GM21529 (cell line): ENCODE data around the gene KIRREL1.

Experiments used
- ATAC-seq: cut with Tn5 transposase; IDR thresholded peaks from one replicate; pipeline ENCODE4 v1.9.1; 2021; ENCODE audit not compliant: unreplicated experiment

The KIRREL1 gene

GRCh38 chr1:157971769-157972168, 21.7 kb upstream of the KIRREL1 start:
- no peak for ATAC-seq

GRCh38 chr1:157975228-157975950, 18.1 kb upstream of the KIRREL1 start:
- ATAC-seq, result no peak

- ATAC-seq, result no peak
Observed at GRCh38 chr1:157976888-157977287, 16.6 kb upstream of the KIRREL1 start.

GRCh38 chr1:157978586-157979403, 14.7 kb upstream of the KIRREL1 start:
- no peak for ATAC-seq

- ATAC-seq, result no peak
Observed at GRCh38 chr1:157982136-157982535, 11.3 kb upstream of the KIRREL1 start.

- no peak for ATAC-seq
Observed at GRCh38 chr1:157983787-157984186, 9.7 kb upstream of the KIRREL1 start.

GRCh38 chr1:157984469-157984868, 9.0 kb upstream of the KIRREL1 start:
- no peak for ATAC-seq

- ATAC-seq, result no peak
Observed at GRCh38 chr1:157985473-157985872, 8.0 kb upstream of the KIRREL1 start.

- ATAC-seq, result no peak
Observed at GRCh38 chr1:157988002-157988401, 5.4 kb upstream of the KIRREL1 start.

GRCh38 chr1:157992031-157992832, 1.2 kb upstream of the KIRREL1 start:
- no peak for ATAC-seq

- no peak for ATAC-seq
Observed at GRCh38 chr1:157992833-157993146, 655 bp upstream of the KIRREL1 start.

- no peak for ATAC-seq
Observed at GRCh38 chr1:157993918-157994605, 617 bp downstream of the KIRREL1 start.

GRCh38 chr1:157994704-157995582, 1.5 kb downstream of the KIRREL1 start:
- no peak for ATAC-seq

- no peak for ATAC-seq
Observed at GRCh38 chr1:157995583-157996169, 2.2 kb downstream of the KIRREL1 start.

- ATAC-seq, result no peak
Observed at GRCh38 chr1:157996433-157996832, 3.0 kb downstream of the KIRREL1 start.

GRCh38 chr1:158000507-158000906, 7.1 kb downstream of the KIRREL1 start:
- ATAC-seq, result no peak

- ATAC-seq, result no peak
Observed at GRCh38 chr1:158002022-158002630, 8.7 kb downstream of the KIRREL1 start.

GRCh38 chr1:158002631-158003405, 9.4 kb downstream of the KIRREL1 start:
- ATAC-seq, result no peak

GRCh38 chr1:158003406-158003800, 10.0 kb downstream of the KIRREL1 start:
- no peak for ATAC-seq
